ENCODE data around the gene TRIM27. TPM values are rescaled to one million over a fixed set of nuclear protein-coding genes. Genes with fewer than 3 reads are reported as not detected.

TRIM27 gene
- total RNA-seq, 1 donor from 2014 or later: 64.8 TPM

DNA sequence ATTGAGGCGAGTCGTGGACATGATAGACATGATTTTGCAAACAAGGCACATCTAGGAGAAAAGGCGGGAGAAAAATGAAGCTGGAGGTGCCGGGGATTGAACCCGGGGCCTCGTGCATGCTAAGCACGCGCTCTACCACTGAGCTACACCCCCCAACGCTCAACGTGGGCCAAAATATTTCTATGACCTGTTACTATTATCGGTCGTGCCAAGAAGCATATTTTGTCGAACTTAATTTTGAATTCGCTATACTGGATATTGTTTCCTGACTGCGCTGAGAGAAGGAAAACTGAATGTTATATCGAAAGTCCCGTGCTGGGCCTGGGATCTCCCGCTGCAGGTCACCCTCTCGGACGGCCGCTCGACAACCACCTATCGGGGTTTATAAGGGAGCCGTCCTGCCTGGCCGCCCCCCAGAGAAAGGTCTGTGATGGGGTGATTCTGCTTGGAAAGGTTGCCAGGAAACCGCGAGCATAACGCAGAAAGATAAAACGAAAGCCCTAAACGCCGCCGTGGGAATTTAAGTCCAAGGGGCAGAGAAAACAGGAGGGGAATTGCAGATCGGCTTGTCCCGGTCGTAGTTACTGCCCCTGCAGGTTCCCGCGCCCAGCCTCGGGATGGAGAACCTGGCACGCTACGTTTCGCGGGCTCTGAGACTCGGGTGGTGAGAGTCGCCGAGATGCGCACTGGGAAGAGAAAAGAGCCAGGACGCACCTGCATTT is 60.0 kb downstream of the TRIM27 start:
- intact Hi-C loops (cut with micrococcal nuclease): loop anchor here (1.0 to 10.0 kb wide), 7 partner anchors 25 to 1689 kb away; partner anchors contain the start of gene ZNF184
- ATAC-seq (ENCODE audit: low read depth) (peak; percentile 30), DNase-seq (peak; percentile 54)
- CTCF ChIA-PET: interaction anchor here (0.9 to 3.0 kb wide), 2 partner anchors 25 to 77 kb away, joined by 3 to 19 read pairs; no protein-coding TSS in a partner anchor
- POLR2A ChIA-PET: interaction anchor here (0.6 to 1.7 kb wide), 11 partner anchors 26 to 1717 kb away, joined by 3 to 11 read pairs (median 3); partner anchors contain the start of gene TRIM27
- TF ChIP-seq, protein P1, sequence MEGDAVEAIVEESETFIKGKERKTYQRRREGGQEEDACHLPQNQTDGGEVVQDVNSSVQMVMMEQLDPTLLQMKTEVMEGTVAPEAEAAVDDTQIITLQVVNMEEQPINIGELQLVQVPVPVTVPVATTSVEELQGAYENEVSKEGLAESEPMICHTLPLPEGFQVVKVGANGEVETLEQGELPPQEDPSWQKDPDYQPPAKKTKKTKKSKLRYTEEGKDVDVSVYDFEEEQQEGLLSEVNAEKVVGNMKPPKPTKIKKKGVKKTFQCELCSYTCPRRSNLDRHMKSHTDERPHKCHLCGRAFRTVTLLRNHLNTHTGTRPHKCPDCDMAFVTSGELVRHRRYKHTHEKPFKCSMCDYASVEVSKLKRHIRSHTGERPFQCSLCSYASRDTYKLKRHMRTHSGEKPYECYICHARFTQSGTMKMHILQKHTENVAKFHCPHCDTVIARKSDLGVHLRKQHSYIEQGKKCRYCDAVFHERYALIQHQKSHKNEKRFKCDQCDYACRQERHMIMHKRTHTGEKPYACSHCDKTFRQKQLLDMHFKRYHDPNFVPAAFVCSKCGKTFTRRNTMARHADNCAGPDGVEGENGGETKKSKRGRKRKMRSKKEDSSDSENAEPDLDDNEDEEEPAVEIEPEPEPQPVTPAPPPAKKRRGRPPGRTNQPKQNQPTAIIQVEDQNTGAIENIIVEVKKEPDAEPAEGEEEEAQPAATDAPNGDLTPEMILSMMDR (IDR thresholded peaks at IDR 0.05): no peak
- peaks cover 4% of the 10 kb centered on the region for H3K27me3 Mint-ChIP-seq
- peaks cover 12% of the 10 kb centered on the region for H3K36me3 Mint-ChIP-seq (ENCODE audit: low read depth)
- H3K9me3 Mint-ChIP-seq: peaks cover 20% of the 10 kb centered on the region
- H3K4me3 Mint-ChIP-seq: peak overlapping the region; percentile 85
- peak overlapping the region; percentile 90 for H3K27ac Mint-ChIP-seq
- H3K4me1 Mint-ChIP-seq: peaks cover 27% of the 10 kb centered on the region

DNA sequence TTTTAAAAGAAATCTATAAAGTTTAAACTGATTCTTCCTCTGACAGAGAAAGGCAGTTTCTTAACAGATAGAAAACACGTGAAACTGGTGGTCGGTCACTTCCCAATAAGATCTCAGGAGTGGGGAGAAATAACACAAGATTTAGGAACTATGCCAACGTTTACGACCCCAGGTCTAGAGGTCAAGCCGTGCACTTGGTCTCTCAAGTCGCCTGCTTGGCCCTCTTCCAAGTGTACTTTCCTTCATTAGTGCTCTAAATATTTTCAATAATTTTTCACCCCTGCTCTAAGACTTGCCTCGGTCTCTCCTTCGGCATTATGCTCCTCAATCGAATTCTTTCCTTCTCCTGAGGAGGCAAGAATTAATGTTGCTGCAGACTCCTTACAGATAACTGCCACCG is 61.7 kb downstream of the TRIM27 start:
- CTCF ChIA-PET: interaction anchor here (0.7 to 3.0 kb wide), 2 partner anchors 24 to 31 kb away, joined by 3 to 19 read pairs; no protein-coding TSS in a partner anchor
- peaks cover 4% of the 10 kb centered on the region for H3K27me3 Mint-ChIP-seq
- POLR2A ChIA-PET: no interaction called here
- intact Hi-C loops (cut with micrococcal nuclease): loop anchor here (5.0 to 10.0 kb wide), 4 partner anchors 970 to 1687 kb away; partner anchors contain the start of gene ZNF184
- no peak overlapping the region for H3K4me3 Mint-ChIP-seq
- TF ChIP-seq, protein P1 (IDR thresholded peaks at IDR 0.05): no peak
- DNase-seq (no peak), ATAC-seq (ENCODE audit: low read depth) (no peak)
- no peak overlapping the region for H3K27ac Mint-ChIP-seq
- peaks cover 20% of the 10 kb centered on the region for H3K9me3 Mint-ChIP-seq
- peaks cover 26% of the 10 kb centered on the region for H3K4me1 Mint-ChIP-seq
- H3K36me3 Mint-ChIP-seq (ENCODE audit: low read depth): peaks cover 12% of the 10 kb centered on the region

DNA sequence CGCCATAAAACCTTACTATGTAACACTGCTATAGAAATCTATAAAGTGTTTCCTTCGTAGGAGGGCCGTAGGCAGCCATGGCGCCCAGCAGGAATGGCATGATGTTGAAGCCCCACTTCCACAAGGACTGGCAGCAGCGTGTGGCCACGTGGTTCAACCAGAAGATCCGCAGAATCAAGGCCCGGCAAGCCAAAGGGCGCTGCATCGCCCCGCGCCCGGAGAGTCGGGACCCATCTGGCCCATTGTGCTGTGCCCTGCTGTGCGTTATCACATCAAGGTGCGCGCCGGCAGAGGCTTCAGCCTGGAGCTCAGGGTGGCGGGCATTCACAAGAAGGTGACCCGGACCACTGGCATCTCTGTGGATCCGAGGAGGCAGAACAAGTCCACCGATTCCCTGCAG is 62.4 kb downstream of the TRIM27 start:
- peaks cover 23% of the 10 kb centered on the region for H3K4me1 Mint-ChIP-seq
- H3K4me3 Mint-ChIP-seq: no peak overlapping the region
- TF ChIP-seq, protein P1 (IDR thresholded peaks at IDR 0.05): no peak
- H3K27me3 Mint-ChIP-seq: peaks cover 4% of the 10 kb centered on the region
- no peak overlapping the region for H3K27ac Mint-ChIP-seq
- H3K9me3 Mint-ChIP-seq: peaks cover 20% of the 10 kb centered on the region
- ATAC-seq (ENCODE audit: low read depth): no peak
- CTCF ChIA-PET: interaction anchor here (3.0 kb wide), 1 partner anchor 23 kb away, joined by 19 read pairs; no protein-coding TSS in a partner anchor
- POLR2A ChIA-PET: no interaction called here
- peaks cover 12% of the 10 kb centered on the region for H3K36me3 Mint-ChIP-seq (ENCODE audit: low read depth)
- DNase-seq: no peak
- intact Hi-C loops (cut with micrococcal nuclease): loop anchor here (5.0 to 10.0 kb wide), 4 partner anchors 969 to 1687 kb away; partner anchors contain the start of gene ZNF184

DNA sequence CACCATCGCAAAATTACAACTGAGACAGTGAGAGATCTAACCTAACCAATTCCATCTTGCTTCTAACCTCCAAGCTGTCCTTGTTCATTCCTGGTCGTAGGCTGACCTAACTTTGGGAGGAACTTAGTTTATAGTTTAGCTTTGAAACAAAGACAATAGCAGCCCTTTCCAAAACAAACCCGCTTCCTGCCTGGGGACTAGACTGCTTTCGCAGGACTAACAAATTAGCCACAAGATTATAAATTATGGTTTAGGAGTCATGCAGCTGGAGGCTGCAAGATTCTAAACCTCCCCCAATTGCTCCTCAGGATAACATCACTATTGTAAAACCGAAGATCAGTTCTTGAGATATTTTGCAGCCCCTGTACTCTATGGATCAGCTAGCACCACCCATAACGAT is 63.2 kb downstream of the TRIM27 start:
- TF ChIP-seq, protein P1 (IDR thresholded peaks at IDR 0.05): no peak
- H3K4me1 Mint-ChIP-seq: peaks cover 21% of the 10 kb centered on the region
- DNase-seq (no peak), ATAC-seq (ENCODE audit: low read depth) (no peak)
- H3K27me3 Mint-ChIP-seq: peaks cover 4% of the 10 kb centered on the region
- intact Hi-C loops (cut with micrococcal nuclease): loop anchor here (5.0 to 10.0 kb wide), 4 partner anchors 968 to 1686 kb away; partner anchors contain the start of gene ZNF184
- peaks cover 20% of the 10 kb centered on the region for H3K9me3 Mint-ChIP-seq
- ChIA-PET CTCF (no interaction called here), POLR2A (no interaction called here)
- peaks cover 8% of the 10 kb centered on the region for H3K36me3 Mint-ChIP-seq (ENCODE audit: low read depth)
- H3K4me3 Mint-ChIP-seq: no peak overlapping the region
- H3K27ac Mint-ChIP-seq: no peak overlapping the region

DNA sequence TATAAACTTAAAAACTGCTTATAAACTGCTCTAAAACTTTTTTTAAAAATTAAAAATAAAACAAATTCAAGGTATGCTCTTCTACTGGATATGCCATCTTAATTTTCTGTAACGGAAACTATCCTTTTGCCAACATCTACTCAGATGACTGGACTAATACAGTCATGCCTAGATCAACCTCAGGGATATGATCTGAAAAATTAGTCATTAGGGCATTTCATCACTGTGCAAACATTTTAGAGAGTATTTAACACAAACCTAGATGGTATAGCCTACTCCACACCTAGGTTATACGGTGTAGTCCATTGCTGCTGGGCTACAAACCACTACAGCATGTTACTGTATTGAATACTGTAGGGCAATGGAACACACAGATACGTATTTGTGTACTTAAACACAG is 64.8 kb downstream of the TRIM27 start:
- H3K9me3 Mint-ChIP-seq: peaks cover 12% of the 10 kb centered on the region
- H3K27me3 Mint-ChIP-seq: peaks cover 4% of the 10 kb centered on the region
- TF ChIP-seq, protein P1 (IDR thresholded peaks at IDR 0.05): no peak
- H3K4me1 Mint-ChIP-seq: peaks cover 13% of the 10 kb centered on the region
- H3K27ac Mint-ChIP-seq: no peak overlapping the region
- DNase-seq (no peak), ATAC-seq (ENCODE audit: low read depth) (no peak)
- CTCF ChIA-PET: no interaction called here
- H3K36me3 Mint-ChIP-seq (ENCODE audit: low read depth): peaks cover 5% of the 10 kb centered on the region
- POLR2A ChIA-PET: no interaction called here
- no peak overlapping the region for H3K4me3 Mint-ChIP-seq
- intact Hi-C loops (cut with micrococcal nuclease): no loop called here
